Measurements from ENCODE around the gene EYS.

GRCh38 chr6:64591676-64592036 lies 1115.4 kb downstream of the EYS start:
- no peak for TF ChIP-seq CTCF (IDR thresholded peaks at IDR 0.05)
- no peak for TF ChIP-seq POLR2A (IDR thresholded peaks at IDR 0.05)
- TF ChIP-seq POLR2AphosphoS5 (IDR thresholded peaks at IDR 0.05) = no peak

Data from stomach (tissue), 4 donors.